Measurements from ENCODE around the gene VPS51. TPM values are rescaled to one million over a fixed set of nuclear protein-coding genes. Genes with fewer than 3 reads are reported as not detected.
A peak's percentile ranks its signal among the peaks of the same experiment; 100 is the strongest.

VPS51 gene
- total RNA-seq, 2 experiments from 2014 or later, result 103 TPM

DNA sequence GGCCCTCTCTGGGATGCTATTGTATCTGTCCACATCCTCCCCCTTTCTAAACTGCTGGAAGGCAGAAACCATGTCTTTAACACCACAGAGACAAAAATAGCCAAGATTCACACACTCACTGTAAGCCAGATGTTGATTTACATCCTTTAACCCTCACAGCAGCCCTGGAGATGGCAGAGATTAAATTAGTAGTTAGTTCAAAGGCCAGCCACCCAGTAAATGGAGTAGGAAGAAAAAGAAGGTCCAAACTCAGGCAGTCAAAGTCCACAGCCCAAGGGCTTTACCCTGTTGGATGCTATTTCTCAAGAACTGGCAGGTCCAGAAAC lies 23.6 kb downstream of the VPS51 start:
- intact Hi-C loops (cut with micrococcal nuclease), result loop anchor here (10.0 kb wide), 1 partner anchor 105 kb away; the partner anchor contains the start of gene ARL2
- H3K27ac Mint-ChIP-seq, result peak overlapping the region; percentile 99
- peak overlapping the region; percentile 100 for H3K4me3 Mint-ChIP-seq
- DNase-seq, result no peak
- no peaks in the 10 kb centered on the region for H3K27me3 Mint-ChIP-seq
- ChIA-PET POLR2A (interaction anchor here (0.5 to 16.2 kb wide), 7 partner anchors 10 to 380 kb away, joined by 3 to 294 read pairs (median 6); partner anchors contain the start of genes MALAT1, SYVN1 and VPS51), CTCF (interaction anchor here (1.1 to 3.4 kb wide), 3 partner anchors 12 to 271 kb away, joined by 3 to 17 read pairs (median 4); partner anchors contain the start of gene SYVN1)
- no peak for ATAC-seq
- no peaks in the 10 kb centered on the region for H3K9me3 Mint-ChIP-seq
- peaks cover 55% of the 10 kb centered on the region for H3K4me1 Mint-ChIP-seq (ENCODE audit: low read depth)
- peaks cover 65% of the 10 kb centered on the region for H3K36me3 Mint-ChIP-seq (ENCODE audit: low read depth)
- TF ChIP-seq, protein P1, sequence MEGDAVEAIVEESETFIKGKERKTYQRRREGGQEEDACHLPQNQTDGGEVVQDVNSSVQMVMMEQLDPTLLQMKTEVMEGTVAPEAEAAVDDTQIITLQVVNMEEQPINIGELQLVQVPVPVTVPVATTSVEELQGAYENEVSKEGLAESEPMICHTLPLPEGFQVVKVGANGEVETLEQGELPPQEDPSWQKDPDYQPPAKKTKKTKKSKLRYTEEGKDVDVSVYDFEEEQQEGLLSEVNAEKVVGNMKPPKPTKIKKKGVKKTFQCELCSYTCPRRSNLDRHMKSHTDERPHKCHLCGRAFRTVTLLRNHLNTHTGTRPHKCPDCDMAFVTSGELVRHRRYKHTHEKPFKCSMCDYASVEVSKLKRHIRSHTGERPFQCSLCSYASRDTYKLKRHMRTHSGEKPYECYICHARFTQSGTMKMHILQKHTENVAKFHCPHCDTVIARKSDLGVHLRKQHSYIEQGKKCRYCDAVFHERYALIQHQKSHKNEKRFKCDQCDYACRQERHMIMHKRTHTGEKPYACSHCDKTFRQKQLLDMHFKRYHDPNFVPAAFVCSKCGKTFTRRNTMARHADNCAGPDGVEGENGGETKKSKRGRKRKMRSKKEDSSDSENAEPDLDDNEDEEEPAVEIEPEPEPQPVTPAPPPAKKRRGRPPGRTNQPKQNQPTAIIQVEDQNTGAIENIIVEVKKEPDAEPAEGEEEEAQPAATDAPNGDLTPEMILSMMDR (IDR thresholded peaks at IDR 0.05), result no peak

DNA sequence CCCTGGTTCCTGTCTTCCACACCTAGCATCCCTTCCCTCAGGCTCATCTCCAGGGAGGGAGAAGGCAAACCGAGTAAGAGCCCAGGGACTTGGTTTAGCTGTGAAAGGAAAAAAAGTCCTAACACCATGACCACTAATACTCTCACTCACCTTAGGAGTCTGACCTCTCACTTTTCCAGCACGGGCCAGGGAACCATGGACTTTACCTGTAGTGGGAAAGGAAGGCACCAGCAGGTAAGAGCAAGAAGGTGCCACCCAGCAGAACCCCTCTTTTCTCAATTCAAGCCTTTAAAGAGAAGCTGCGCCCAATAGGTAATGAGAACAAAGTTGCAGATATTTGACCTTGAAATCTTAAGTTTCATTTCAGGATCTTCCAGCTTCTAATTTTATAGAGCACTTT lies 24.8 kb downstream of the VPS51 start:
- POLR2A ChIA-PET, result interaction anchor here (1.3 to 16.2 kb wide), 10 partner anchors 8 to 379 kb away, joined by 4 to 294 read pairs (median 8); partner anchors contain the start of genes ARL2, MALAT1, POLA2 and SYVN1
- peaks cover 48% of the 10 kb centered on the region for H3K4me1 Mint-ChIP-seq (ENCODE audit: low read depth)
- intact Hi-C loops (cut with micrococcal nuclease), result no loop called here

DNA sequence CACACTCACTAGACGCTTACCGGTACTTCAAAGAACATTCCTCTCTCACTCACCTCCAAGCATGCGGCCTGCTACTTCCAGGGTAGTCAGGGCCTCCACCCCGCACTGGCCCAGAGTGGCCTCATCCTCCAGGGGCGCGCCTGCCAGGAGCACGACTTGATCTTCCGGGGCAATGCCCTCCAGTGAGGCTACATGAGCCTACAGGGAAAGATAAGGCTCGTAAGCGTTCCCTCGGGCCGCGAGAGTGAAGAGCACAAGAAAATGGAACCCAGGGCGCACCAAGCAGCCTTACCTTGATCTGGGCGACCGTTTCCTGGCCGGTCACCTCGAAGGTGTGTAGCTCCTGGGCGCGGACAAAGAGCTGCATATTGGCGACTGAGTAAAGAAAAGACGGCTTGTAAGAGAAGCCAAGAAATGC lies 25.4 kb downstream of the VPS51 start:
- H3K4me3 Mint-ChIP-seq, result peak overlapping the region; percentile 100
- ATAC-seq (no peak), DNase-seq (peak; percentile 49)
- H3K27ac Mint-ChIP-seq, result peak overlapping the region; percentile 99
- peaks cover 44% of the 10 kb centered on the region for H3K4me1 Mint-ChIP-seq (ENCODE audit: low read depth)
- intact Hi-C loops (cut with micrococcal nuclease), result no loop called here
- H3K36me3 Mint-ChIP-seq (ENCODE audit: low read depth), result peaks cover 60% of the 10 kb centered on the region
- TF ChIP-seq, protein P1 (IDR thresholded peaks at IDR 0.05), result no peak
- CTCF ChIA-PET, result interaction anchor here (0.9 to 2.3 kb wide), 15 partner anchors 8 to 262 kb away, joined by 3 to 29 read pairs (median 4); partner anchors contain the start of genes CAPN1, POLA2, SYVN1 and TM7SF2
- H3K27me3 Mint-ChIP-seq, result no peaks in the 10 kb centered on the region
- POLR2A ChIA-PET, result interaction anchor here (0.9 to 16.2 kb wide), 15 partner anchors 9 to 378 kb away, joined by 3 to 294 read pairs (median 4); partner anchors contain the start of genes ARL2, MALAT1, POLA2 and SYVN1
- H3K9me3 Mint-ChIP-seq, result no peaks in the 10 kb centered on the region

More for the DNA sequence above, 24.8 kb downstream of the VPS51 start:
- H3K27me3 Mint-ChIP-seq, result no peaks in the 10 kb centered on the region
- TF ChIP-seq, protein P1 (IDR thresholded peaks at IDR 0.05), result no peak
- ATAC-seq (no peak), DNase-seq (no peak)
- H3K4me3 Mint-ChIP-seq, result peak overlapping the region; percentile 100
- H3K9me3 Mint-ChIP-seq, result no peaks in the 10 kb centered on the region
- H3K27ac Mint-ChIP-seq, result peak overlapping the region; percentile 99
- peaks cover 63% of the 10 kb centered on the region for H3K36me3 Mint-ChIP-seq (ENCODE audit: low read depth)
- CTCF ChIA-PET, result interaction anchor here (0.9 to 2.3 kb wide), 9 partner anchors 9 to 191 kb away, joined by 3 to 29 read pairs (median 6); partner anchors contain the start of genes SYVN1 and TM7SF2

DNA sequence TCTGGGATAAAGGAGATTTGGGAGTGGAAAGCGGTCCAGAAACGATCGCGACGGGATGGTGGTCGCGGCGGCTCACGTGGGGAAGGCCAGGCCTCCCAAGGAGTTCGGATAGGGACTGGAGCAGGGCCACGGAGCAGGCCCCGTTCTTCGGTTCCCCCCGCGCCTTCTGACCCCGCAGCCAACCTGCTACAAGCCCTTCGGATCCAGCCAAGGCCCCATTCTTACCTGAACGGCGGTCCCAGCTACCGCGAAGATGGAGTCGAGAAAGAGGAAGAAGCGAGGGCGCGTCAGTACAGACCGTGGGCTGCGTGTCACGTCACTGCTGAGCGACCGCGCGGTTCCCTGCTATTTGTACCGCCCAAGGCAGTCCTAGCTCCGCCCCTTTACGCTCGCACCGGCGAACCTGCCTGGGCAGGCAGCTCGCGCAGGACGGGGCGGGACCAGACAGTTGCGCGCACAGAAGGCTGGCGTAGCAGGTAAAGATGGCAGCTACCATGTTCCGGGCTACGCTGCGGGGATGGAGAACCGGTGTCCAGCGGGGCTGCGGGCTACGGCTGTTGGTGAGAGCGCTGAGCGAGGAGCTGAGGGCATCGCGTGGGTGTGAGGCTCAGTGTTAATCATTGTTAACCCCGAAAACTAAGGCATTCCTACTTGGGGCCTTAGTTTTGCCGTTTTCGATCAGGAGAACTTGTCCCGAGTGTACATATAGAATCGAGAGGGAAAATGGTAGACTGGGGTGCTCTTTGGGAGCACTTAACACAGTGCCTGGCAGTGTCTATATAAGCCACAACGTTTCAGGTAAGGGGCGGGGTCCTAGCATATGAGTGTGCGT lies 26.1 kb downstream of the VPS51 start, which contains the start of the genes FAU and MRPL49:
Gene FAU (minus strand): TSS at position 270 of the 832 bp plus-strand sequence. CDS start 321 bp downstream, outside the sequence.
Gene MRPL49 (plus strand): TSS at position 457 of the 832 bp plus-strand sequence. CDS start 26 bp downstream, at position 483.
- Mint-ChIP-seq H3K4me3 (peak within 1 kb of the TSS; percentile 100), H3K27me3 (no peaks in the 10 kb centered on the region), H3K4me1 (ENCODE audit: low read depth) (peaks cover 42% of the 10 kb centered on the region), H3K27ac (peak within 1 kb of the TSS; percentile 99), H3K36me3 (ENCODE audit: low read depth) (peaks cover 59% of the 10 kb centered on the region), H3K9me3 (no peaks in the 10 kb centered on the region)
- DNase-seq (peak; percentile 100), ATAC-seq (peak; percentile 86)
- CTCF ChIA-PET, result interaction anchor here (1.0 to 2.3 kb wide), 13 partner anchors 8 to 262 kb away, joined by 3 to 29 read pairs (median 6); partner anchors contain the start of genes CAPN1, POLA2, SYVN1 and TM7SF2
- POLR2A ChIA-PET, result interaction anchor here (0.6 to 16.2 kb wide), 15 partner anchors 9 to 377 kb away, joined by 3 to 294 read pairs (median 4); partner anchors contain the start of genes ARL2, MALAT1, POLA2 and SYVN1
- intact Hi-C loops (cut with micrococcal nuclease), result no loop called here
- TF ChIP-seq, protein P1 (IDR thresholded peaks at IDR 0.05), result no peak

Data from activated CD8-positive, alpha-beta T cell treated with anti-CD3 and anti-CD28 coated beads for 36 hours (primary cell).